Lung microvascular endothelial cell (primary cell): ENCODE measurements around the gene TYK2. TPM values are rescaled to one million over a fixed set of nuclear protein-coding genes. Genes with fewer than 3 reads are reported as not detected.
"Not testable (repeated sequence)": the region's sequence is repeated elsewhere in the genome, so short reads cannot be mapped to it uniquely, and the experiment has no call there.

ENCODE experiments used
- DNase-seq, 2 donors: peaks; one replicate each; pipeline versions ENCODE4 v3.0.0 to v3.0.0-alpha.2; 2010; ENCODE audit warnings: low read depth in 2 of 2
- total RNA-seq: library from RNA; depleted of rRNA; stranded (reverse); fragments of >200 nt; gene quantifications from 2 replicates; pipeline ENCODE4 v1.2.1, GENCODE V29; 2014

The TYK2 gene
- 41.2 and 74.0 TPM in 2 replicates for total RNA-seq

DNA sequence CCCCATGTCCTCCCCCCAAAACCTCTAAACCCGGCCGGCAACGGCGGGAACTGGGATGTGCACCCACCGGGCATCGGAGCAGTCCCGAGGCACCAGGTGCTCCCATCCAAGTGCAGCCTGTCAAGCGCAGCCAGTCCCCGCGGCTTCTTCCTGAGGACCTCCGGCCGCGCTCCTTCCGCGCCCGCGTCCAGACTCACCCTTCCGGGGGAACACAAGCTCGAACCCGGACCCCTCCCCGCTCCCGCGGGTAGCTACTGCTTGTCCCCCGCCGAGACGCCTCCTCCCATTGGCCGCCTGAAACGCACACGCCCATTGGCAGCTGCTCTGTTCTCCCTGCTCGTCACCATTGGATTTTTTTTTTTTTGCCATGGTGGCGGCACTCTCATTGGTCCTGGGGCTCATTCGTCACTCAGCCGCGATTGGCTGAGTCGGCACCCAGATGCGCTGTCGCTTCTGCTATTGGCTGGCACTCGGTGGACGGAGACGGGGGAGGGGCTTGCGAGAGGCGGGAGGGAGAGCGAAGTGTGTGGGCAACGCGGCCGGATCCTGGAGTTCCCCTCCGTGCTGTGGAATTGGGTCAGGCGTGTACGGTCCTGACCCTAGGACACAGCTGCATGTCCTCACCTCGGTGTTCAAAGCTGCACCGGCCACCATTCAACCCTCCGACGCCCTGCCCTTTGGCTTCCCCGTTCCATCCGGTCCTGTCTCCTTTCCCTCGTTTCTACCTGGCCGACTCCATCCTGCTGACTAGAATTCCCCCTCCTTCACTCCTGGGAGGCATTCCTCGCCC is at the start of gene TYK2:
TYK2 (minus strand) TSS at position 260 of the 790 bp plus-strand sequence. CDS start 2,166 bp downstream, outside the sequence.
- DNase-seq, result peak; percentile 99

DNA sequence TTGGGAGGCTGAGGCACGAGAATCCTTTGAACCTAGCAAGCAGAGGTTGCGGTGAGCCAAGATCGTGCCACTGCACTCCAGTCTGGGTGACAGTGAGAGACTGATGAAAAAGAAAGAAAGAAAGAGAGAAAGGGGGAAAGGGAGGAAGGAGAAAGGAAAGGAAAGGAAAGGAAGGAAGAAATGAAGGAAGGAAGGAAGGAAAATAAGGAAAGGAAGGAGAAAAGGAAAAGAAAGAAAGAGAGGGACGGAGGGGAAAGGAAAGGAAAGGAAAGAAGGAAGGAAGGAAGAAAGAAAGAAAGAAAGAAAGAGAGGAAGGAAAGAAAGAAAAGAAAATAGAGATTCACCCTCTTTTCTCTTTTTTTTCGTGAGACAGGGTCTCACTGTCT is 48.6 kb upstream of the TYK2 start:
- no peak for DNase-seq

DNA sequence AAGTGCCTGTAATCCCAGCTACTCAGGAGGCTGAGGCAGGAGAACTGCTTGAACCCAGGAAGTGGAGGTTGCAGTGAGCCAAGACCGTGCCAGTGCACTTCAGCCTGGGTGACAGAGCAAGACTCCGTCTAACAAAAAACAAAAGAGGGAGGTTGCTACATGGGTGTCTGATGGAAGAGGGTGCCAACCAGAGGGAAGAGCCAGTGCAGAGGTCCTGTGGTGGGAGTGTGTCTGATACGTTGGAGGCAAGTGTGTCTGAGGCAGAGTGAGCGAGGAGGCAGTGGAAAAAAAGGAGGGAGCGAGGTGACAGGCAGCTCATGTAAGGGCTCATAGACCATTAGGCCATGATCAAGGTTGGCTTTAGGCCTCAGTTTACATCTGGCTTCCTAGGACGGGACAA is 46.8 kb upstream of the TYK2 start:
- DNase-seq, result no peak

DNA sequence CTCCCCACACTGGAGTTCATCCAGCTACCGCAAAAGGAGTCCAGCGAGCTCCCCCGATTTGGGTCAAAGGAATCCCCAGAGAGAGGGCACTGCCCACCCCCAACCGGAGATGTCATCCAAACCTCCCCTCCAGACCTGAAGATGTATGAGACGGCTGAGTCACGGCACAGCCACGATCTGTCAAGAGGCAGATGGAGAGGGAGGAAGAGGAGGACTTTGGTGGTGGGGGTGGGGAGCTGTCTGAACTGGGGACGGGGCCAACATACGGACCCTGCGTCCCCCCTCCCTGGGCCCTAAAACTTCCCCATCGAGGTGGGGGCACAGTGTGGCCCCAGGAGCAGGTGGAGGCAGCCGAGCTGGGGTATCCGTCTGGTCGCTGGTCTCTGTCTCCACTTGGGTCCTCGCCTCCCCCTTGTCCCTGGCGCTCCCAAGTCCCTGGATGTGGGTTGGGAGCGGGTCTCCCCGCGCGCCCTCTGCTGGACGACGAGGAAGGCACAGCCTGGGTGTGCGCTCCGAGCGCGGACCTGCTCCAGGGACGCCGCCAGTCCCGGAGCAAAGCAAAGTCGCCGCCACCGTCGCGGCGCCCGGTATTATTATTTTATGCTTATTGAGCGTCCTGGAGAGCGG is 43.8 kb upstream of the TYK2 start:
- DNase-seq, result peak; percentile 77 to 85

DNA sequence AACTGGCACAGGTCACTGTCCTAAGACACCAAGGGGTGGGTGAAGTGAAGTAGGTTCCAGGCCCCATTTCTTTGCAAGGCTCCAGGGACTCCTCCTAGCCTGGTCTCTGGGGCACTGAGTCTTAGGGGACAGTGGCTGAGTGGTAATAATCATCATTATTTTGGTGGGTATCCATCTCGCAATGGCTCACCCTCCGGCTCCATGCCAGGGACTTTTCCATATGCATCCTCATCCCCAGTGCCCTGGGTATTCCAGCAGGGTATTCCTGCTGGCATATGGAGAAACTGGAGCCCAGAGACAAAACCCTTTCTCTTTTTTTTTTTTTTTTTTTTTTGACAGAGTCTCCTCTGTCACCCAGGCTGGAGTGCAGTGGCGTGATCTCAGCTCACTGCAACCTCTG is 42.5 kb upstream of the TYK2 start:
- no peak for DNase-seq

DNA sequence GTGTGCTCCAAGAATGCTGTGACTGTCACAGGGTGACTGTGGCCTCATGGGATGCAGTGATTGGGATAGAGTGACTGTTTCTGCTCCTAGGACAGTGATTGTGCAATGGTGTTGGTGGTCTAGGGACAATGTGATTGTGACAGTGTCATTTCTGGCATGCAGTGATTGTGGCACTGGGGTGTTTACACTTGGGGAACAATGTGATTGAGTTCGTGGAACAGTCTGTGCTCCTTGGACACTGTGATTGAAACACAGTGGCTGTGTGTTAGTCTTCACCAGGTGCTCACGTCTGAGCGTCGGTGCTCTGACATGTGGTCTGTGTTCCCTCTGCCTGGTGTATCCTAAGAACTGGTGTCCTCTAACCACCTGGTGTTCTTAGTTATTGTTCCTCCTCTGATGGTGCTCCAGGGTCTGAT is 41.7 kb upstream of the TYK2 start:
- DNase-seq, result no peak

DNA sequence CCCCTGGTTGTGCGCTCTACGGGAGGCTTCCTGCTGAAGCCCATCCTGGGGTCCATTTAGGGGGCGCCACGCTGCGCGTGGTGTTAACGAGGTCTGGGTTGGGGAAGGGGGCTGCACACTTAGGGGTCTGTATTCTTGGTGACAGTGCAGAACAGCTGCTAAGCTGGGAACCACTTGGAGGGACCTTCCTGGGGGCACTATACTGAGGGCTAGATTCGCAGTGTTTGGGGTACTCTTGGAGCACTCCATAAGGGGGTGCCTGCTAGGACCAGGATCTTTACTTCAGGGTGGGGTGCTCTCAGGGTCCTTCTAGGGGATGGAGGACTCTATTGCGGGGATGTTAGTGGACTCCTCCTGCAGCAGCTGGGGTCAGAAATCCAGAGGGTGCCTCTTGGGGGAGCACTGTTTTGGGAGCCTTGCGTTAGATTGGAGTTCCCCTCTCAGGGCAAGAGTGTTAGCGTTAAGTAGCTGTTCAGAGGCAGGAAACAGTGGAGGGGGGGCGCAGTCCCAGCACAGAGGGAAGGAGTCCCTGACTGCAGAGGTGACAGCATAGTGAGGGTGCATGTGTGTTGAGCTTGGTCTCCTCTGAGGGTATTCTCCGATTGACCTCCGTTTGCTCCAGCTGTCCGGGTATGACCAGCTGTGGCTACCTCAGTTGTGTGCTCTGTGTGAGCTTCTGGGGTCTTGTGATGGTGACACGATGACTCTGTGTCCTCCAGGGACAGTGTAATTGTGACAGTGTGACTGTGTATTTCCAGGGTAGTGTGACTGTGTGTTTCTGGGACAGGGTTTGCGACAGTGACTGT is 41.1 kb upstream of the TYK2 start:
- no peak for DNase-seq

DNA sequence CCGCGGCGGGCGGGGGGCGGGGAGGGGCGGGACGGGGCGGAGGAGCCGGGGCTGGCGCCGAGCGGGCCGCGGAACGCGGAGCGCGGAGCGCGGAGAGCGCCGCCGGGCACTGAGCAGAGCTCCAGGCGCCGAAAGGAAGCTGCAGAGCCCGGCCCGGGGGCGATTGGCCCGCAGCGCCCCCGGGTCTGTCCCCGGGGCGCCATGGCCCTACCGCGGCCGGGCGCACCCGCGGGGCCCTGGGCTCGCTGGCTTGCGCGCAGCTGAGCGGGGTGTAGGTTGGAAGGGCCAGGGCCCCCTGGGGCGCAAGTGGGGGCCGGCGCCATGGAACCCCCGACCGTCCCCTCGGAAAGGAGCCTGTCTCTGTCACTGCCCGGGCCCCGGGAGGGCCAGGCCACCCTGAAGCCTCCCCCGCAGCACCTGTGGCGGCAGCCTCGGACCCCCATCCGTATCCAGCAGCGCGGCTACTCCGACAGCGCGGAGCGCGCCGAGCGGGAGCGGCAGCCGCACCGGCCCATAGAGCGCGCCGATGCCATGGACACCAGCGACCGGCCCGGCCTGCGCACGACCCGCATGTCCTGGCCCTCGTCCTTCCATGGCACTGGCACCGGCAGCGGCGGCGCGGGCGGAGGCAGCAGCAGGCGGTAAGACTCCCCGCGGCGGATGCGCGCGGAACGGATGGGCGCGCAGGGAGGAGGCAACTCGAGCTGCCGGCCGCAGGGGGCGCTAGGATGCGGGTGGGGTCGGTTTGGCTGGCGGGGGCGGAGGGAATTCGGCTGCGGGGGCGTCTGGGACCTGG is 40.3 kb upstream of the TYK2 start, which contains the start of gene PDE4A:
PDE4A (plus strand) TSS at position 95 of the 796 bp plus-strand sequence; CDS start at position 322, 227 bp downstream.
- DNase-seq, result peak; percentile 61 to 63

DNA sequence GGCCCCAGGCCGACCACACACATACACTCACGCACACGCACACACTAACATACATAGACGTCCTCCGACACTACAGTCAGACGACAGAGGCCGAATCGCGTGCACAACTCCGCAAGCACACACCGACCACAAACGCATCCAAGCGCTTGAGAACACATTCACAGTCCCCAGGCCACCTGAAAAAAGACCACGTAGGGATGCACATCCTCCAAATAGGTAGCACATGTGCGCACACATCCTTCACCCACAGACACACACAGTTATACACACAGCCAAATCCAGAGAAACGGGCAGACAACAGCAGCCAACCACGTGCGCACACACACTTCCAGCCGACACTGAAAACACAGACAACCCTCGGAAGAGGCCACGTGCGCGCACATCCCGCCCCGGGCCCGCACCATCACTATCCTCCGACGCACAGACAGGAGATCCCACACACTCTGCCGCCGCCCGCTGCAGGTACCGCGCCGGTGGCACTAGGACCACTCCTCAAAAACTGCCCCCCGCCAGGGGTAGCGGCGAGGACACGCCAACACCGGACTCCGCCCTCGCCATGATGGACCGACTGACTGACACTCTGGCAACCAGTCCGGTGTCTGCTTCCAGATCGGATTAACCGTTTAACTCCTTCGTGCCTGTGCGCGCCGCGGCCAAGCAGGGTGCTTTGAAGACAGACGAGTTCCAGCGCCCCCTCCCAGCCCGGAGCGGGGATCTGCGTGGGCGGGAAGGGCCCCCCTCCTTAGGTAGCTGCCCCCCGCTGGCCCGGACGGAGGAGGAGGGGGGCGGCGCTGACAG is 39.5 kb upstream of the TYK2 start:
- DNase-seq, result peak; percentile 53 to 76

DNA sequence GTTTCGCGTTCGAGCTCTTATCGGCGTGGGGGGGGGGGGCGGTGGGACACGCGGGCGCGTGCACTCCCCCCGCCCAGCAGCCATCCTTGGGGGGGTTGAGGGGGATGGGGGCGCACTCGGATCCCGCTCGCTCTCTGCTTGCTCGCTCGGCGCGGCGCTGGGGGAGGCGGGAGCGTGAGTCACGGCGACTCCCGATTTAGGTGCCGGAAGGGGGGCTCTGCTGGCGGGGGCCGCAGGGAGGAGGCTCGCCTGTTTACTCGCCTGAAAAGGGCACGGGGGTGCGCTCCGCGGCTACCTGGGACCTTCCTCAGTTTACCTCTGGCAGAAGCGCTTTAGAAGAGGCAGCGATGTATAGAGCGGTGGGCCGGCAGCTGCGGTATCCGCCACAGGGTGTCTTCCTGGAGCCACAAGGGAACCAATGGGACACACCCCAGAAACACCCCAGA is 38.9 kb upstream of the TYK2 start:
- DNase-seq, result no peak

DNA sequence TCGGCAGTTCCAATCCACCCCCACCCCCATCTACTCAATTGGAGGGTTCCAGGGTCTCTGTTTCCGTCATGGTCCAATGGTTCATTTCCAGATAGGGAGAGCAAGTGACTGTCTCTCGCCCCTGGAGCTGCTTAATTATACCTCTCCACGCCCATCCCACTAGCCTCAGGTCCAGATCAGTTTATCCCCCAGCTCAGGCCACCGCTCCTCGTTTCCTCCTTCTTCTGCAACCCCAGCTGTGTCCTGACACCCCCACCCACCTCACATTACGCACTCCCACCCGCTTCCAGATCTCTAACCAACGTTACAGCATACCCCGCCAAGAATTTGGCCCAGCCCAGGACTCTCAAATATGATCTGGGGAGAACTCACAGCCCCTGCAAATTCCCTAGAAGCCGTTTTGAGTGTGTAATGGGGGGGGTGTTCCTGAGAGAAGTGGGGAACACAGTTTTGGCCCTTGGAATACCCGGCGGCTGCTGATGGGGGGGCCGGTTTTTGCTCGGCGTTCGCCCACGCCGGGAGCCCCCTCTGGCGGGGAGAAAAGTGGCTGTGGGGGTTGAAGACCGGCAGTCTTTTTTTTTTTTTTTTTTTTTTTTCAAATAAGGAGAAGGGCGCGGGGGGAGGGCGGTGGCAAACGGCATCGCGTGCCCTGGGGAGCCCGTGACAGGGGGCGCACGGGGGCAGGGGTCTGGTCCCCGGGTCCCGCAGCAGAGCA is 38.3 kb upstream of the TYK2 start:
- no peak for DNase-seq

DNA sequence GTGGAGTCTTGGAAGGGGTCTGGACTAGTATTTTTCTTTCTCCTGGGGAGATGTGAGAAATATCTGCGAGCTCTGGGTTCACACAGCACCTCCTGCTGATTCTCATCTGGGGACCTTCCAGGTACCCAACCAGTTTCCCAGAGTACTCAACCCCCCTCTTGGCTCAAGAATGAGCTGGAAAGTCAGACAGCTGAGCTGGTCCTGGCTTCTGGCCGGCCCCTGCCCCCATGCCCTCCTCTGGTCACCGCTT is 37.8 kb upstream of the TYK2 start:
- no peak for DNase-seq

DNA sequence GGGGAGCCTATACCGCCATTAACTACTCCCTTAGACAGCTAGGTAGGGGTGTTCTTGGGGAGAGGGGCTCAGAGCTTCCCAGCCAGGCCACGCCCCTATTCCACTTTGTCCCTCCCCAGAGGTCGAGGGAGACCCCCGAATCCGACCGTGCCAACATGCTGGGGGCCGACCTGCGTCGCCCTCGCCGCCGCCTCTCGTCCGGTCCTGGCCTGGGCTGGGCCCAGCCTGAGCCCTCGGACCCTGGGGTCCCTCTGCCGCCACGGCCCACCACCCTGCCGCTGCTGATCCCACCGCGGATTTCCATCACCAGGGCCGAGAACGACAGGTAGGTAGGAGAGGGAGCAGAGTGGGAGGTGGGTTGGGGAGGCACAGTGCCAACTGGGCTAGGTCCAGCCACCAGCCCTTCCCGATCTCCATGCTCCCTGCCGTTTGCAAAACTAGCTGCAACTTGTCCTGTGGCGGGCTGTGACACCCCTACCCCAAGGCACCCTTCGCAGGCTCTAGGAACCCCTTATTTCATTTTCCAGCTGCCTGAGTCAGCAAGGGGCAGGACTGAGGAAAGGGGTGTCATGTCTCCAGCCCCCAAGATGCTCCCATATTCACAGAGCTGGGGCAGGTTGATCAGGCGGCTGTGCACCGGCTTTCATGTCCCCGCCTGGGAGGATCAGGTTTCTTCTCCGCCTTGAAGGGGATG is 37.3 kb upstream of the TYK2 start:
- DNase-seq, result no peak

DNA sequence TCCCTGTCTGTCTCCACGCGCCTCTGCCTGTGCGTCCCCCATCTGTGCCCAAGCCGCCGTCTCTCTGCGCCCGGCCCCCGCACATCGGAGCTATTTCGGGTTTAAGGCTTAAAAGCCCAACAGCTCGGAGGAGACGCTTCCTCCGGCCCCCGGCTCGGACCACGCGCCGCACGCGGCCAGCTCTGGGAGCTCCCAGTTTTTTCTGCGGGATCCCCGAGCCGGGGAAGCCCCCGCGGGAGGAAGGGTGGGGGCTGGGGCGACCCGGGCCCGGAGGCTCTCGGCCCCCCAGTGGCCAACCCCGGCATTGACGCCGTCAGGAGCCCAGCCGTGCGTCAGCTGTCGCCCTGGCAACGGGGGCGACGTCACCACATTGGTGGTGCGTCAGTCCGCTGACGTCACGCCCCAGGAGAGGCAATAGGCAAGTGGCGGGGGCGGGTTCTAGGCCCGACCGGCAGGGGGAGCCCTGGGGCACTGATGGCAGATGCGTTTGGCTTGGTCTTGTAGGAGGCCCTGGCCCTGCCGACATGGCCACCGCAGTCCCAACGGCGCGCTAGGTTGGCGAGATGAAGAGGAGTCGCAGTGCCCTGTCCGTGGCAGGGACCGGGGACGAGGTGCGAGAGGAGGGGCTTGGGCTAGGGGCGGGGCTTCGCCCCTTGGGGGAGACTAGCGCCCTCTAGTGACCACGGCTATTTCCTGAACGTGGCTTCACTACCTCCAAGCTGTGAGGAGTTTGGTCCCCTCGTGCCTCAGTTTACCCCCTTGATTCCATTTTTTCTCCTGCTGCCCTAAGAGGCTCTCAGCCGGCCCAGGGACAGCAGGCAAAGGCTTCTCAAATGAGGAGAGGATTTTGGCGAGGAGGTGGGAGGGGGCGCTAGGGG is 36.2 kb upstream of the TYK2 start:
- peak; percentile 84 to 92 for DNase-seq

DNA sequence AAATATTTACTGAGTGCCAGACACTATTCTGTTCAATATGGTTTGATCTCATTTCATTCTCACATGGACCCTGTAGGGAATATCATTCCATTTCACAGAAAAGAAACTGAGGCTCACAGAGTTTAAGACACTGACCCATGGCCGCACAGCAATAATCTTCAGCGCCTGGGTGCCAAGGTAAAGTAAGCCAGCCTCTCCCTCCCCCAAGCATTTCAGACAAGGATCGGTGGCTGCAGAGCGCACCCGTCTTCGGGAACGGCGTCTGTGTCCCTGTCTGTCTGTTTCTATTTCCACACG is 35.7 kb upstream of the TYK2 start:
- no peak for DNase-seq

DNA sequence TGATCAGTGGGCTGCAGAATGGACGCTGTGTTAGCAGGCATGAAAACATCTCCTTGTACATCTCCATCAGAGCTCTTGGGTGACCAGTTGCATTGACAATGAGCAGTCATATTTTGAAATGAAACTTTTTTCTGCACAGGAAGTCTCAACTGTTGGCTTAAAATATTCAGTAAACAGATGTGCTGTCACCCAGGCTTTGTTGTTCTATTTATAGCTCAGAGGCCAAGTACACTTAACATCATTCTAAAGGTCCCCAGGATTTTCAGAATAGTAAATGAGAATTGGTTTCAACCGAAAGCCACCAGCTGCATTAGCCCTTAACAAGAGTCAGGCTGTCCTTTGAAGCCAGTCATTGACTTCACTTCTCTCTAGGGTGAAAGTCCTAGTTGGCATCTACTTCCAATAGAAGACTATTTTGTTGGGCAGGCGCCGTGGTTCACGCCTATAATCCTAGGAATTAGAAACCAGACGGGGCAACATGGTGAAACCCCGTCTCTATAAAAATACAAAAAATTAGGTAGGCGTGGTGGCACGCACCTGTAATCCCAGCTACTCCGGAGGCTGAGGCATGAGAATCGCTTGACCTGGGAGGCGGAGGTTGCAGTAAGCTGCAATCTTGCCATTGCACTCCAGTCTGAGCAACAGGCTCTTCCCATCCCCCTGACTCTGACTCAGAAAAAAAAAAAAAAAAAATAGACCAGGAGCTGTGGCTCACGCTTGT is 32.0 kb upstream of the TYK2 start:
- DNase-seq, result no peak

DNA sequence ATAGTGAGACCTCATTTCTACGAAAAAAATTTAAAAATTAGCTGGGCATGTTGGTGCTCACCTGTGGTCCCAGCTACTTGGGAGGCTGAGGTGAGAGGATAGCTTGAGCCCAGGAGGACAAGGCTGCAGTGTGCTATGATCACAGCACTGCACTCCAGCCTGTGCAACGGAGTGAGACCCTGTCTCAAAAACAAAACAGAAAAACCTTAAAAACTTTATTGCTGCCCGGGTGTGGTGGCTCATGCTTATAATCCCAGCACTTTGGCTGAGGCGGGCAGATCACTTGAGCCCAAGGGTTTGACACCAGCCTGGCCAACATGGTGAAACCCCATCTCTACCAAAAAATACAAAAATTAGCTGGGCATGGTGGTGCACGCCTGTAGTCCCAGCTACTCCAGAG is 30.9 kb upstream of the TYK2 start:
- DNase-seq, result not testable (repeated sequence)
